GM12874 (cell line): ENCODE measurements around the gene NEURL1B.

Experiments
- TF ChIP-seq, protein P1 (sequence below): IDR thresholded peaks from 2 replicates; pipeline ENCODE4 v1.5.1; 2011; ENCODE audit warnings: low read depth, mild to moderate bottlenecking, control low read depth, low read length, moderate library complexity; ENCODE audit not compliant: insufficient read depth

NEURL1B gene

DNA sequence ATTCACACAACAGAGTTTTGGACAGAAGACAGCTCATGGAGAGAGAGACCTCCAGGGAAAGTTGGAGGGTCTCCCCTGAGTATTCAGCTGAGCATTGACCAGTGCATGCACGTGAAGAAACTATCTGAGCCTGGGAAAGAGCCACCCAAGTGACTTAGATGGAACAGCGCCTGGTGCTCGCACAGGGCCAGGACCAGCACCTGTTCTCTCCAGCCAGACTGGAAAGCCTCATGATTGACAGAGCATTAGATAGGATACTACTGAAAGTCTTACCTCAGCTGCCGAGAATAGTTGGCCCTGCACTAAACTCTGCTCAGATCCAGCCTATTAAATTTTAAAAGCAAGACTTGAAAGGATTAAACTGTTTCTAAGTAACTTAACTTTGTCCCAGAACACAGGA is 28.3 kb upstream of the NEURL1B start:
- TF ChIP-seq, protein P1, sequence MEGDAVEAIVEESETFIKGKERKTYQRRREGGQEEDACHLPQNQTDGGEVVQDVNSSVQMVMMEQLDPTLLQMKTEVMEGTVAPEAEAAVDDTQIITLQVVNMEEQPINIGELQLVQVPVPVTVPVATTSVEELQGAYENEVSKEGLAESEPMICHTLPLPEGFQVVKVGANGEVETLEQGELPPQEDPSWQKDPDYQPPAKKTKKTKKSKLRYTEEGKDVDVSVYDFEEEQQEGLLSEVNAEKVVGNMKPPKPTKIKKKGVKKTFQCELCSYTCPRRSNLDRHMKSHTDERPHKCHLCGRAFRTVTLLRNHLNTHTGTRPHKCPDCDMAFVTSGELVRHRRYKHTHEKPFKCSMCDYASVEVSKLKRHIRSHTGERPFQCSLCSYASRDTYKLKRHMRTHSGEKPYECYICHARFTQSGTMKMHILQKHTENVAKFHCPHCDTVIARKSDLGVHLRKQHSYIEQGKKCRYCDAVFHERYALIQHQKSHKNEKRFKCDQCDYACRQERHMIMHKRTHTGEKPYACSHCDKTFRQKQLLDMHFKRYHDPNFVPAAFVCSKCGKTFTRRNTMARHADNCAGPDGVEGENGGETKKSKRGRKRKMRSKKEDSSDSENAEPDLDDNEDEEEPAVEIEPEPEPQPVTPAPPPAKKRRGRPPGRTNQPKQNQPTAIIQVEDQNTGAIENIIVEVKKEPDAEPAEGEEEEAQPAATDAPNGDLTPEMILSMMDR = no peak

DNA sequence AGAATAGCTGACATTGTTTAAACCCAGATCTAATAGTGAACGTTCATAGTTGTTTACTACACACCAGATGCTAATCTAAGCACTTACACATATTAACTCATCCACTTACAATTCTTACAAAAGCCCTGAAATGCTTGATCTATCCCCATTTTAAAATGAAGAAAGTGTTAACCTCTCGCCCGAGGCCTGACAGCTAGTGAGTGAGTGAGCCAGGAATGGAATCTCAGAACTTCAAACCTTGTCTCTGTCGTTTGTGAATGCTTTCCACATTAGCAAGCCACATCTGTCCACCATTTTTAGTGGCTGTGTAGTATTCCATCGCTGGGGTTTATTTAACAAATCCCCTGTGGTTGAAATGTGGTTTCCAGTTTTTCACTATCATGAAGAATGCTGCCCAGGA is 24.9 kb upstream of the NEURL1B start:
- TF ChIP-seq, protein P1 = no peak

DNA sequence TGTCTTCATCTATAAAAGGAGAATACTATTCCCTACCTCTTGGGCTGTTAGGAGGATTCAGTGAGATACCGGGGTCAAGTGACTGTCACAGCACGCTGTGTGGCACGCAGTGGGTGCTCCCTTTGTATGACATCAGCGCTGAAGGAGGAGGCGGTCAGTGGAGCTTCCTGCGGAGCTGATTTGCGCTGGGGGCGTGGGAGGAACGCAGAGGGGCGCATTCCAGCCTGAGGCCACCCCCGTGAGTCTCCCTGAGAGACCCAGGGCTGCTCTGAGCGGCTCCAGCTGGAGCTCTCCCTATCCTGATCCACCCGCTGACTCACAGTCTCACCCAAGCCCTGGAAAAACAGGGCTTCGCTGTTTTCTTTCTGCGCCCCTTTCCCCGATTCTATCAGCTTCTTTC is 24.3 kb upstream of the NEURL1B start:
- TF ChIP-seq, protein P1 = no peak

GRCh38 chr5:172617817-172618216 is 23.2 kb upstream of the NEURL1B start:
- TF ChIP-seq, protein P1 = no peak

DNA sequence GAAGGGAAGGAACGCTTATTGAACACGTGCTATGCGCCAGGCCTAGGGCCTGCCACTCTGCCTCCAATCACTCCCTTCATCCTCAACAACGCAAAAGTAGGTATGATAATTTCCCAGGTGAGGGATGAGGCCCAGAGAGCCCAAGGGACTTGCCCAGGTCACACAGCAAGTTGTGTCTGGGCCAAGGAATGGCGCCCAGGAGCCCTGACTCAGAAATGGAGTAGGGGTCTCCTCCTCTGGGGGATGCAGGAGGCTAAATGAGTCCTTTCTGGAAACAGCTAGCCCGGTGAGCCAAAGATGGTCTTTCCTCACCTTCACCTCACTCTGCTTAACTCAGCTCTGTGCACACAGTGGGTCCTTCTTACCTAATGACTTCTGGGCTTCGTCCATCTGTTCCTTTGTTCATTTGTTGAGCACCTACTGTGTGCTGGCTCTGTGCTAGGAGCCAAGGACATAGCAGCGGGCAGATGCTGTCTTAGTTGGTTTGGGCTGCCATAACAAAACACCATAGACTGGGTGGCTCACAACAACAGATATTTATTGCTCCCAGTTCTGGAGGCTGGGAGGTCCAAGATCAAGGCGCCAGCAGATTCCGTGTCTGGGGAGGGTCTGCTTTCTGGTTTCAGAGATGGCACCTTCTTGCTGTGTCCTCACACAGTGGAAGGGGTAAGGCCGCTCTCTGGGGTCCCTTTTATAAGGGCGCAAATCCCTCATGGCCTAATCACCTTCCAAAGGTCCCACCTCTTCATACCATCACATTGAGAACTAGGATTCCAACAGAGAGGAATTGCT is 22.3 kb upstream of the NEURL1B start:
- TF ChIP-seq, protein P1 = no peak

- TF ChIP-seq, protein P1 = no peak
Measured at GRCh38 chr5:172620506-172620905, 20.6 kb upstream of the NEURL1B start.

DNA sequence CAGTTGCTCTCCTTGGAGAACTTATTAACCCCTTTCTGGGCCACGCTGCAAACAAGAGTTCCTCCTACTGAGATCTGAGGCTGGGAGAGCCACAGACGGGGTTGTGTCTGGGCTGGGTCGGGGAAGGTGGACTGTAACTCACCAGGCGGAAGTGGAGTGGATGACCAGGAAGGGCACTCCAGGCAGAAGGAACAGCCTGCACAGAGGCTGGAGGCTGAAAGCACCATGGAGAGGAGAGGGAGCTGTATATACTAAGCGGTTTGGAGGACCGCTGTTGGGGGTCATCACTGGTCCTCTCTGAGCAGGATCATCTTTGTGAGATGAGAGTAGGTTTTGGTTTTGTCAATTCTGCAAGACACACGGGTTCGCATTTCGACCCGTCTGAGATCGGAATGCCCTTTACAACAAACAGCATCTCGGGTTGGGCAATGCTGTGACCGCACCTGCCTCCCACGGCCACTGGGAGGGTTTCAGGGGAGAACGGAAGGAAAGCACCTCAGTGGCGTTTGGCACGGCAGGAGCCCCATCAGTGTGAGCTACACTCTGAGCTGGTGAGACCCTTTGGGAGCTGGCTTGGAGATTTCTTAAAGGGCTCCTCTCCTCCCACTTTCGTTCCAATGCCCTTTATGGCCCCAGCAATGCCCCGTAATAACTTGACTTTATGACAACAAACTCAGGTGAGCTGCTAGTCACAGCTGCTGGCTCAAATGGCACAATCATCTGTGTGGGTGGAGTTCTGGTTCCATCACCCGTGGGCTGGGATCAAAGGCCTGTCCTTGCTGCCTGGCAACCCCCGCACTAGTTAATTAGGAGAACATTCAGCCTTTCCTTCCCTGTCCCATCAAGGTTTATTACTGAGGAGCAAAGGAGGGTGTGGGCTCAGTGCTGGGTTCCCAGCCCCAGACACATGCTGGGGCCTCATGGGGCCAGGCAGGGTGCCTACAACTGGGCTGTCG is 18.7 kb upstream of the NEURL1B start:
- TF ChIP-seq, protein P1 = no peak
